WTC11 (cell line): ENCODE results near the gene DIPK2A.

Experiments used
- ATF2 ChIP-seq: sonication (generic); formaldehyde crosslinking; IDR thresholded peaks from 2 replicates; pipeline ENCODE4 v1.8.1; 2022; ENCODE audit warnings: low read depth, missing genetic modification reagents, borderline replicate concordance
- FOXP1 ChIP-seq: sonication (generic); formaldehyde crosslinking; IDR thresholded peaks from 2 replicates; pipeline ENCODE4 v1.8.0; 2022; ENCODE audit warnings: missing genetic modification reagents, mild to moderate bottlenecking, moderate library complexity, borderline replicate concordance
- MAX ChIP-seq: sonication (generic); formaldehyde crosslinking; IDR thresholded peaks from 2 replicates; pipeline ENCODE4 v1.8.0; 2022; ENCODE audit warnings: mild to moderate bottlenecking, missing genetic modification reagents
- SP1 ChIP-seq: sonication (generic); formaldehyde crosslinking; conservative IDR thresholded peaks from 2 replicates; pipeline ENCODE4 v1.8.1; 2022; ENCODE audit warnings: missing genetic modification reagents
- USF2 ChIP-seq: sonication (generic); formaldehyde crosslinking; IDR thresholded peaks from 2 replicates; pipeline ENCODE4 v1.8.1; 2023; ENCODE audit warnings: mild to moderate bottlenecking, missing genetic modification reagents, moderate library complexity
- TF ChIP-seq, protein P1 (sequence below): fragments of 200-600 bp; IDR thresholded peaks from 2 replicates; pipeline ENCODE4 v1.8.0; 2022; ENCODE audit warnings: antibody characterized with exemption
- TF ChIP-seq, protein P2 (sequence below): sonication (generic); formaldehyde crosslinking; IDR thresholded peaks from 2 replicates; pipeline ENCODE4 v1.8.0; 2023; ENCODE audit warnings: missing genetic modification reagents
- TF ChIP-seq, protein P3 (sequence below): sonication (generic); formaldehyde crosslinking; IDR thresholded peaks from 2 replicates; pipeline ENCODE4 v1.8.1; 2023; ENCODE audit warnings: mild to moderate bottlenecking, missing genetic modification reagents, borderline replicate concordance
- TF ChIP-seq, protein P4 (sequence below): sonication (generic); formaldehyde crosslinking; IDR thresholded peaks from 2 replicates; pipeline ENCODE4 v1.8.1; 2022; ENCODE audit warnings: mild to moderate bottlenecking, moderate library complexity, missing genetic modification reagents

DNA sequence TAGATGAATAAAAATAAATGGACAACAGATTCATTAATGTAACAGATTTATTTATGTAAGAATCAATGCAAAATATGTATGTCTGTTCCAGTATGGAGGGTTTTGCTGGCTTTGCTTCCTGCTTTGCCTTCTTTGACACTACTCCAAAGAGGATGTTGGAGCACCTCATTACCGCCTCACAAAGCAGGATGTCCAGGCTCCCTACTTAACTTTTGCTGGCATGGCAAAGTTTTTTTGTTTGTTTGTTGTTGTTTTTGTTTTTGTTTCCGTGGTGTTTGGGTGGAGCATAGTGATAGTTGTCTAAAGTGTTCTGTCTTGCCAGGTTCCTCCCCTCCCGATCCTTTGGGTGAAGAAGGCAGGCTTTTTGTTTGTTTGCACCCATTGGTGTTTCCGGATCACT, 38.7 kb downstream of the DIPK2A start:
- TF ChIP-seq, protein P1, sequence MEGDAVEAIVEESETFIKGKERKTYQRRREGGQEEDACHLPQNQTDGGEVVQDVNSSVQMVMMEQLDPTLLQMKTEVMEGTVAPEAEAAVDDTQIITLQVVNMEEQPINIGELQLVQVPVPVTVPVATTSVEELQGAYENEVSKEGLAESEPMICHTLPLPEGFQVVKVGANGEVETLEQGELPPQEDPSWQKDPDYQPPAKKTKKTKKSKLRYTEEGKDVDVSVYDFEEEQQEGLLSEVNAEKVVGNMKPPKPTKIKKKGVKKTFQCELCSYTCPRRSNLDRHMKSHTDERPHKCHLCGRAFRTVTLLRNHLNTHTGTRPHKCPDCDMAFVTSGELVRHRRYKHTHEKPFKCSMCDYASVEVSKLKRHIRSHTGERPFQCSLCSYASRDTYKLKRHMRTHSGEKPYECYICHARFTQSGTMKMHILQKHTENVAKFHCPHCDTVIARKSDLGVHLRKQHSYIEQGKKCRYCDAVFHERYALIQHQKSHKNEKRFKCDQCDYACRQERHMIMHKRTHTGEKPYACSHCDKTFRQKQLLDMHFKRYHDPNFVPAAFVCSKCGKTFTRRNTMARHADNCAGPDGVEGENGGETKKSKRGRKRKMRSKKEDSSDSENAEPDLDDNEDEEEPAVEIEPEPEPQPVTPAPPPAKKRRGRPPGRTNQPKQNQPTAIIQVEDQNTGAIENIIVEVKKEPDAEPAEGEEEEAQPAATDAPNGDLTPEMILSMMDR: no peak
- TF ChIP-seq MAX (CRISPR knock-in tag) (no peak), FOXP1 (no peak), USF2 (CRISPR knock-in tag) (no peak), ATF2 (CRISPR knock-in tag) (no peak), SP1 (no peak)
- TF ChIP-seq, protein P2, sequence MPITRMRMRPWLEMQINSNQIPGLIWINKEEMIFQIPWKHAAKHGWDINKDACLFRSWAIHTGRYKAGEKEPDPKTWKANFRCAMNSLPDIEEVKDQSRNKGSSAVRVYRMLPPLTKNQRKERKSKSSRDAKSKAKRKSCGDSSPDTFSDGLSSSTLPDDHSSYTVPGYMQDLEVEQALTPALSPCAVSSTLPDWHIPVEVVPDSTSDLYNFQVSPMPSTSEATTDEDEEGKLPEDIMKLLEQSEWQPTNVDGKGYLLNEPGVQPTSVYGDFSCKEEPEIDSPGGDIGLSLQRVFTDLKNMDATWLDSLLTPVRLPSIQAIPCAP (CRISPR knock-in tag): no peak
- TF ChIP-seq, protein P3, sequence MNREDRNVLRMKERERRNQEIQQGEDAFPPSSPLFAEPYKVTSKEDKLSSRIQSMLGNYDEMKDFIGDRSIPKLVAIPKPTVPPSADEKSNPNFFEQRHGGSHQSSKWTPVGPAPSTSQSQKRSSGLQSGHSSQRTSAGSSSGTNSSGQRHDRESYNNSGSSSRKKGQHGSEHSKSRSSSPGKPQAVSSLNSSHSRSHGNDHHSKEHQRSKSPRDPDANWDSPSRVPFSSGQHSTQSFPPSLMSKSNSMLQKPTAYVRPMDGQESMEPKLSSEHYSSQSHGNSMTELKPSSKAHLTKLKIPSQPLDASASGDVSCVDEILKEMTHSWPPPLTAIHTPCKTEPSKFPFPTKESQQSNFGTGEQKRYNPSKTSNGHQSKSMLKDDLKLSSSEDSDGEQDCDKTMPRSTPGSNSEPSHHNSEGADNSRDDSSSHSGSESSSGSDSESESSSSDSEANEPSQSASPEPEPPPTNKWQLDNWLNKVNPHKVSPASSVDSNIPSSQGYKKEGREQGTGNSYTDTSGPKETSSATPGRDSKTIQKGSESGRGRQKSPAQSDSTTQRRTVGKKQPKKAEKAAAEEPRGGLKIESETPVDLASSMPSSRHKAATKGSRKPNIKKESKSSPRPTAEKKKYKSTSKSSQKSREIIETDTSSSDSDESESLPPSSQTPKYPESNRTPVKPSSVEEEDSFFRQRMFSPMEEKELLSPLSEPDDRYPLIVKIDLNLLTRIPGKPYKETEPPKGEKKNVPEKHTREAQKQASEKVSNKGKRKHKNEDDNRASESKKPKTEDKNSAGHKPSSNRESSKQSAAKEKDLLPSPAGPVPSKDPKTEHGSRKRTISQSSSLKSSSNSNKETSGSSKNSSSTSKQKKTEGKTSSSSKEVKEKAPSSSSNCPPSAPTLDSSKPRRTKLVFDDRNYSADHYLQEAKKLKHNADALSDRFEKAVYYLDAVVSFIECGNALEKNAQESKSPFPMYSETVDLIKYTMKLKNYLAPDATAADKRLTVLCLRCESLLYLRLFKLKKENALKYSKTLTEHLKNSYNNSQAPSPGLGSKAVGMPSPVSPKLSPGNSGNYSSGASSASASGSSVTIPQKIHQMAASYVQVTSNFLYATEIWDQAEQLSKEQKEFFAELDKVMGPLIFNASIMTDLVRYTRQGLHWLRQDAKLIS: no peak
- TF ChIP-seq, protein P4, sequence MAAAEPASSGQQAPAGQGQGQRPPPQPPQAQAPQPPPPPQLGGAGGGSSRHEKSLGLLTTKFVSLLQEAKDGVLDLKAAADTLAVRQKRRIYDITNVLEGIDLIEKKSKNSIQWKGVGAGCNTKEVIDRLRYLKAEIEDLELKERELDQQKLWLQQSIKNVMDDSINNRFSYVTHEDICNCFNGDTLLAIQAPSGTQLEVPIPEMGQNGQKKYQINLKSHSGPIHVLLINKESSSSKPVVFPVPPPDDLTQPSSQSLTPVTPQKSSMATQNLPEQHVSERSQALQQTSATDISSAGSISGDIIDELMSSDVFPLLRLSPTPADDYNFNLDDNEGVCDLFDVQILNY (CRISPR knock-in tag): no peak
